Neural crest cell (in vitro differentiated cells): Measurements from ENCODE around the gene FDX2. TPM values are rescaled to one million over a fixed set of nuclear protein-coding genes. Genes with fewer than 3 reads are reported as not detected.

ENCODE experiments used
- DNase-seq: peaks from one replicate; pipeline ENCODE4 v3.0.0; 2021; ENCODE audit warnings: low read depth, mixed read lengths, low spot score
- H3K27ac Mint-ChIP-seq: one replicate; pipeline ENCODE4 v1.8.0; 2021; ENCODE audit warnings: mild to moderate bottlenecking, mixed read lengths; ENCODE audit not compliant: unreplicated experiment
- H3K27me3 Mint-ChIP-seq: 2 replicates; pipeline ENCODE4 v1.8.0; 2021; ENCODE audit warnings: low read depth, mild to moderate bottlenecking, mixed read lengths
- H3K36me3 Mint-ChIP-seq: 2 replicates; pipeline ENCODE4 v1.8.0; 2021; ENCODE audit warnings: low read depth, mild to moderate bottlenecking, mixed read lengths
- H3K4me1 Mint-ChIP-seq: 2 replicates; pipeline ENCODE4 v1.8.0; 2021; ENCODE audit warnings: mixed read lengths
- H3K4me3 Mint-ChIP-seq: one replicate; pipeline ENCODE4 v1.8.0; 2021; ENCODE audit warnings: mild to moderate bottlenecking, mixed read lengths
- H3K9me3 Mint-ChIP-seq: 2 replicates; pipeline ENCODE4 v1.8.0; 2021; ENCODE audit warnings: mixed read lengths
- total RNA-seq: library from RNA; stranded (reverse); gene quantifications from 2 replicates; pipeline ENCODE4 v1.2.1, GENCODE V29; 2021
- TF ChIP-seq, protein P1 (sequence below): fragments of 200-600 bp; sonication (generic); conservative IDR thresholded peaks from 2 replicates; pipeline ENCODE4 v1.5.0; 2021; ENCODE audit warnings: antibody characterized with exemption, mild to moderate bottlenecking

FDX2 gene
- total RNA-seq, 1 donor from 2014 or later = 22.5 TPM

- Mint-ChIP-seq H3K27me3 (peaks cover 56% of the 10 kb centered on the region), H3K27ac (no peak overlapping the region), H3K4me1 (peaks cover 5% of the 10 kb centered on the region), H3K36me3 (no peaks in the 10 kb centered on the region), H3K4me3 (peak overlapping the region; percentile 31), H3K9me3 (no peaks in the 10 kb centered on the region)
- no peak for DNase-seq
- TF ChIP-seq, protein P1, sequence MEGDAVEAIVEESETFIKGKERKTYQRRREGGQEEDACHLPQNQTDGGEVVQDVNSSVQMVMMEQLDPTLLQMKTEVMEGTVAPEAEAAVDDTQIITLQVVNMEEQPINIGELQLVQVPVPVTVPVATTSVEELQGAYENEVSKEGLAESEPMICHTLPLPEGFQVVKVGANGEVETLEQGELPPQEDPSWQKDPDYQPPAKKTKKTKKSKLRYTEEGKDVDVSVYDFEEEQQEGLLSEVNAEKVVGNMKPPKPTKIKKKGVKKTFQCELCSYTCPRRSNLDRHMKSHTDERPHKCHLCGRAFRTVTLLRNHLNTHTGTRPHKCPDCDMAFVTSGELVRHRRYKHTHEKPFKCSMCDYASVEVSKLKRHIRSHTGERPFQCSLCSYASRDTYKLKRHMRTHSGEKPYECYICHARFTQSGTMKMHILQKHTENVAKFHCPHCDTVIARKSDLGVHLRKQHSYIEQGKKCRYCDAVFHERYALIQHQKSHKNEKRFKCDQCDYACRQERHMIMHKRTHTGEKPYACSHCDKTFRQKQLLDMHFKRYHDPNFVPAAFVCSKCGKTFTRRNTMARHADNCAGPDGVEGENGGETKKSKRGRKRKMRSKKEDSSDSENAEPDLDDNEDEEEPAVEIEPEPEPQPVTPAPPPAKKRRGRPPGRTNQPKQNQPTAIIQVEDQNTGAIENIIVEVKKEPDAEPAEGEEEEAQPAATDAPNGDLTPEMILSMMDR = no peak
These were observed 16.0 kb downstream of the FDX2 start for GRCh38 chr19:10299545-10300458.

GRCh38 chr19:10295847-10296591, 19.8 kb downstream of the FDX2 start:
- Mint-ChIP-seq H3K4me3 (no peak overlapping the region), H3K27ac (no peak overlapping the region), H3K27me3 (peaks cover 79% of the 10 kb centered on the region), H3K9me3 (no peaks in the 10 kb centered on the region), H3K36me3 (no peaks in the 10 kb centered on the region), H3K4me1 (peaks cover 15% of the 10 kb centered on the region)
- TF ChIP-seq, protein P1 = no peak
- no peak for DNase-seq

GRCh38 chr19:10295305-10295846, 20.4 kb downstream of the FDX2 start:
- no peaks in the 10 kb centered on the region for H3K9me3 Mint-ChIP-seq
- DNase-seq = no peak
- TF ChIP-seq, protein P1 = no peak
- H3K4me3 Mint-ChIP-seq = no peak overlapping the region
- no peaks in the 10 kb centered on the region for H3K36me3 Mint-ChIP-seq
- peaks cover 18% of the 10 kb centered on the region for H3K4me1 Mint-ChIP-seq
- no peak overlapping the region for H3K27ac Mint-ChIP-seq
- H3K27me3 Mint-ChIP-seq = peaks cover 85% of the 10 kb centered on the region

GRCh38 chr19:10294368-10294697, 21.5 kb downstream of the FDX2 start:
- TF ChIP-seq, protein P1 = no peak
- Mint-ChIP-seq H3K4me1 (peaks cover 21% of the 10 kb centered on the region), H3K4me3 (no peak overlapping the region), H3K27ac (no peak overlapping the region), H3K9me3 (no peaks in the 10 kb centered on the region), H3K36me3 (no peaks in the 10 kb centered on the region), H3K27me3 (peaks cover 87% of the 10 kb centered on the region)
- no peak for DNase-seq

DNA sequence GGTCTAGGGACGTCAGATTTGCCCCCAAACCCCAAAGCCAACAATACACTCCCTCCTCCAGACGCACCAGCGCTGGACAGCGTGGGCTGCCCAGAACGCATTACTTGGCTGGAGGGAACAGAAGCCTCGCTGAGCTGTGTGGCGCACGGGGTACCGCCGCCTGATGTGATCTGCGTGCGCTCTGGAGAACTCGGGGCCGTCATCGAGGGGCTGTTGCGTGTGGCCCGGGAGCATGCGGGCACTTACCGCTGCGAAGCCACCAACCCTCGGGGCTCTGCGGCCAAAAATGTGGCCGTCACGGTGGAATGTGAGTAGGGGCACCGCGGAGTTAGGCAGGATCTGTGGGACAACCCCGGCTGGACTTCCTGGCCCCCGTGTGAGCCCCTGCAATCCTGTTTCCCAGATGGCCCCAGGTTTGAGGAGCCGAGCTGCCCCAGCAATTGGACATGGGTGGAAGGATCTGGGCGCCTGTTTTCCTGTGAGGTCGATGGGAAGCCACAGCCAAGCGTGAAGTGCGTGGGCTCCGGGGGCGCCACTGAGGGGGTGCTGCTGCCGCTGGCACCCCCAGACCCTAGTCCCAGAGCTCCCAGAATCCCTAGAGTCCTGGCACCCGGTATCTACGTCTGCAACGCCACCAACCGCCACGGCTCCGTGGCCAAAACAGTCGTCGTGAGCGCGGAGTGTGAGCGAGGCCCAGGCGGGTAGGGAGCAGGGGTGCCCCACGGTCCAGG, 22.0 kb downstream of the FDX2 start:
- TF ChIP-seq, protein P1 = no peak
- DNase-seq = no peak
- Mint-ChIP-seq H3K9me3 (no peaks in the 10 kb centered on the region), H3K27me3 (peaks cover 90% of the 10 kb centered on the region), H3K4me3 (no peak overlapping the region), H3K36me3 (no peaks in the 10 kb centered on the region), H3K27ac (no peak overlapping the region), H3K4me1 (peaks cover 22% of the 10 kb centered on the region)
